PC-9 (cell line): ENCODE data around the gene EXTL1.

Experiments used
- EZH2 ChIP-seq: fragments of 200-600 bp; sonication (generic); IDR thresholded peaks from 2 replicates; pipeline ENCODE4 v1.8.0; 2017; ENCODE audit warnings: antibody characterized with exemption, low read depth
- TF ChIP-seq, protein P1 (sequence below): fragments of 200-600 bp; sonication (generic); conservative IDR thresholded peaks from 2 replicates; pipeline ENCODE4 v1.6.1; 2017; ENCODE audit warnings: mixed run types, antibody characterized with exemption, mild to moderate bottlenecking, moderate library complexity

DNA sequence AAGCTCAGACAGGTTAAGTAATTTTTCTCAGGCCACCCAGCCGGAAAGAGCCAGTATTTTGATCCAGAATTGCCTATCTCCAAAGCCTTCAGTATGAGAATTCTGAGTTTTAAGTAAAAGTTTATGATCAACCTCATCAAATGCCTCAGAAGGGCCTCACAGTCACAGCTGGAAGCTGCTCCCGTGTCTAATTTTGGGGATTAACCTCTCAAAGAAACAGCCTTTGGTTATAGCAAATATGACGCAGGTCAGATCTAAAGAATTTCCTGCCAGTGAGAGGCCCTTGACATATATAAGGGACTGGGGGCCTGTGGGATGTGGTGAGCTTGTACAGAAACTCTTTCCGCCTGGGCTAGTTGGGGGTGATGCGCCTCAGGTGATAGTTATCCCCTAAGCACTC is 2.3 kb downstream of the EXTL1 start:
- TF ChIP-seq EZH2: no peak
- TF ChIP-seq, protein P1, sequence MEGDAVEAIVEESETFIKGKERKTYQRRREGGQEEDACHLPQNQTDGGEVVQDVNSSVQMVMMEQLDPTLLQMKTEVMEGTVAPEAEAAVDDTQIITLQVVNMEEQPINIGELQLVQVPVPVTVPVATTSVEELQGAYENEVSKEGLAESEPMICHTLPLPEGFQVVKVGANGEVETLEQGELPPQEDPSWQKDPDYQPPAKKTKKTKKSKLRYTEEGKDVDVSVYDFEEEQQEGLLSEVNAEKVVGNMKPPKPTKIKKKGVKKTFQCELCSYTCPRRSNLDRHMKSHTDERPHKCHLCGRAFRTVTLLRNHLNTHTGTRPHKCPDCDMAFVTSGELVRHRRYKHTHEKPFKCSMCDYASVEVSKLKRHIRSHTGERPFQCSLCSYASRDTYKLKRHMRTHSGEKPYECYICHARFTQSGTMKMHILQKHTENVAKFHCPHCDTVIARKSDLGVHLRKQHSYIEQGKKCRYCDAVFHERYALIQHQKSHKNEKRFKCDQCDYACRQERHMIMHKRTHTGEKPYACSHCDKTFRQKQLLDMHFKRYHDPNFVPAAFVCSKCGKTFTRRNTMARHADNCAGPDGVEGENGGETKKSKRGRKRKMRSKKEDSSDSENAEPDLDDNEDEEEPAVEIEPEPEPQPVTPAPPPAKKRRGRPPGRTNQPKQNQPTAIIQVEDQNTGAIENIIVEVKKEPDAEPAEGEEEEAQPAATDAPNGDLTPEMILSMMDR: no peak
